RWPE1 (cell line): ENCODE results near the gene FAF2.
"Not testable (repeated sequence)": the region's sequence is repeated elsewhere in the genome, so short reads cannot be mapped to it uniquely, and the experiment has no call there.

ENCODE experiments used
- CTCF ChIA-PET: fragments of 350-600 bp; sonication (Branson Sonifier 250); formaldehyde crosslinking; extraction: SDS; loops from one replicate; lab custom pipeline; 2021; lab: Yijun Ruan, JAX
- POLR2A ChIA-PET: fragments of 400-600 bp; formaldehyde crosslinking; extraction: SDS; loops from one replicate; lab custom pipeline; 2020; ENCODE audit warnings: antibody characterized with exemption; ENCODE audit not compliant: low non-redundant PET; lab: Yijun Ruan, JAX
- DNase-seq: peaks from one replicate; pipeline ENCODE4 v3.0.0; 2012; ENCODE audit warnings: low spot score
- H3K27ac ChIP-seq: fragments of 450-650 bp; 2 replicates; pipeline ENCODE4 v1.5.1; 2017
- TF ChIP-seq, protein P1 (sequence below): fragments of 450-650 bp; conservative IDR thresholded peaks from 2 replicates; pipeline ENCODE4 v1.5.1; 2017; ENCODE audit warnings: low read depth, mild to moderate bottlenecking

The FAF2 gene

DNA sequence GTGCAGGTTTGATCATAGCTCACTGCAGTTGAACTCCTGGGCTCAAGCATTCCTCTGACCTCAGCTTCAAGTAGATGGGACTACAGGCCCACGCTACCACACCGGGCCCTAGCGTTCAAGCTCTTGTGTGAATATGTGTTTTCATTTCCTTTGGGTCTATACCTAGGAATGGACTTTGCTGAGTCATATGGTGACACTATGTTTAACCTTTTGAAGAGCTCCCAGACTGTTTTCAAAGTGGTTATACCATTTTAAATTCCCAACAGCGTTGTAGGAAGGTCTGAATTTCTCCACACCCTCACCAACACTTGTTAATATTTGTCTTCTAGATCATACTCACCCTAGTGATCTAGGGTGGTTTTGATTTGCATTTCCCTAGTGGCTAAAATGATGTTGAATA lies 33.5 kb downstream of the FAF2 start:
- H3K27ac ChIP-seq = peak overlapping the region; percentile 48
- ChIA-PET POLR2A (no interaction called here), CTCF (no interaction called here)
- DNase-seq = no peak
- TF ChIP-seq, protein P1, sequence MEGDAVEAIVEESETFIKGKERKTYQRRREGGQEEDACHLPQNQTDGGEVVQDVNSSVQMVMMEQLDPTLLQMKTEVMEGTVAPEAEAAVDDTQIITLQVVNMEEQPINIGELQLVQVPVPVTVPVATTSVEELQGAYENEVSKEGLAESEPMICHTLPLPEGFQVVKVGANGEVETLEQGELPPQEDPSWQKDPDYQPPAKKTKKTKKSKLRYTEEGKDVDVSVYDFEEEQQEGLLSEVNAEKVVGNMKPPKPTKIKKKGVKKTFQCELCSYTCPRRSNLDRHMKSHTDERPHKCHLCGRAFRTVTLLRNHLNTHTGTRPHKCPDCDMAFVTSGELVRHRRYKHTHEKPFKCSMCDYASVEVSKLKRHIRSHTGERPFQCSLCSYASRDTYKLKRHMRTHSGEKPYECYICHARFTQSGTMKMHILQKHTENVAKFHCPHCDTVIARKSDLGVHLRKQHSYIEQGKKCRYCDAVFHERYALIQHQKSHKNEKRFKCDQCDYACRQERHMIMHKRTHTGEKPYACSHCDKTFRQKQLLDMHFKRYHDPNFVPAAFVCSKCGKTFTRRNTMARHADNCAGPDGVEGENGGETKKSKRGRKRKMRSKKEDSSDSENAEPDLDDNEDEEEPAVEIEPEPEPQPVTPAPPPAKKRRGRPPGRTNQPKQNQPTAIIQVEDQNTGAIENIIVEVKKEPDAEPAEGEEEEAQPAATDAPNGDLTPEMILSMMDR = no peak

DNA sequence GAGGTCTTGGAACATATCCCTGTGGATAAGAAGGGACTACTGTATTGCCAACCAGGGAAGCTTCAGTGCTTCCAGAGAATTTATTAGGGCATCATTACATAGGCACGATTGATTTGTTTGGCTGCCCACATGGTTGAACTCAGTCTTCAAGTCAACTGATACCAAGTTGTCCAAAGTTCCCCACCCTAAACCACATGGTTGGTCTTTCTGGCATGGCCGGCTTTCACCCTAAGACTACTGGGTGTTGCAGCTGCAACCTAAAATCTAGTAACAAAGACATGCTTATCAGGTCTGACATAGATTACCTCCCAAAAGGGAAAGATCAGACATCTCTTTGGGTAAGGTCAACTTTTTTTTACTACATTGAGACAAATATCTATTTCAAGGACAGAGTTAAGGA lies 37.0 kb downstream of the FAF2 start:
- CTCF ChIA-PET = no interaction called here
- no peak overlapping the region for H3K27ac ChIP-seq
- TF ChIP-seq, protein P1 = no peak
- POLR2A ChIA-PET = no interaction called here
- no peak for DNase-seq

DNA sequence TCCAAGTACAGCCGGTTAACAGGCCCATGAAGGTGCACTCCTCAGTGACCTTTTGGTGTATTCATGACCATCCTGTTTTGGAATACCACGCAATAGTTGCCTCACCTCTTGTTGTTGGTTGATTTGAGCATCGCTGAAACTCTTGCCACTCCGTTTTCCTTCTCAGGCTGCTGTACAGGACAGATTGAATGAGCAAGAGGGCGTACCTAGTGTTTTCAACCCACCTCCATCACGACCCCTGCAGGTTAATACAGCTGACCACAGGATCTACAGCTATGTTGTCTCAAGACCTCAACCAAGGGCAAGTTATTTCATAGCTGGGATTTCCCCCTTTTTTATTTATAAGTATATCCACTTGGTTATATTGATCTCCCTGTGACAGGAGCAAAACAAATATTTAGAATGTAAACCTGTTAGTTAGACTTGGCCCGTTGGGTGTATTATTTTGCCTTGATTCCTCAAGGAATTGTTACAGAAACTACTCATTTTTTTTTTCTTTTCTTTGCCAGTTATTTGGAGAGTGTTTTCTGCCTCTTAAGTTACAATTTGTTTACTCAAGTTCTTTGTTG lies 38.1 kb downstream of the FAF2 start:
- POLR2A ChIA-PET = interaction anchor here (0.5 kb wide), 1 partner anchor 650 kb away, joined by 3 read pairs; no protein-coding TSS in a partner anchor
- CTCF ChIA-PET = interaction anchor here (0.5 to 0.6 kb wide), 2 partner anchors 24 to 49 kb away, joined by 3 read pairs; no protein-coding TSS in a partner anchor
- no peak for DNase-seq
- no peak overlapping the region for H3K27ac ChIP-seq
- TF ChIP-seq, protein P1 = no peak

DNA sequence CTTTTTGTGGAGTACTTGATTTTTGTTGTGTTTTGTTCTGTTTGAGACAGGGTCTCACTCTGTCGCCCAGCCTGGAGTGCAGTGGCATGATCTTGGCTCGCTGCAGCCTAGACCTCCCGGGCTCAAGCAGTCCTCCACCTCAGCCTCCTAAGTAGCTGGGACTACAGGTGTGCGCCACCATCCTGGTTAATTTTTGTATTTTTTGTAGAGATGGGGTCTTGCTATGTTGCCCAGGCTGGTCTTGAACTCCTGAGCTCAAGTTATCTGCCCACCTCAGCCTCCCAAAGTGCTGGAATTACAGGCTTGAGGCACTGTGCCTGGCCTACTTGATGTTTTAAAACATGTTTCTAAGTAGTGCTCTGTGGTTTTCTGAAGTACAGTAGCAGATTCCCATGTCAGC lies 39.0 kb downstream of the FAF2 start:
- CTCF ChIA-PET = interaction anchor here (0.8 kb wide), 1 partner anchor 34 kb away, joined by 5 read pairs; no protein-coding TSS in a partner anchor
- H3K27ac ChIP-seq, POLR2A ChIA-PET, DNase-seq: not testable (repeated sequence)

DNA sequence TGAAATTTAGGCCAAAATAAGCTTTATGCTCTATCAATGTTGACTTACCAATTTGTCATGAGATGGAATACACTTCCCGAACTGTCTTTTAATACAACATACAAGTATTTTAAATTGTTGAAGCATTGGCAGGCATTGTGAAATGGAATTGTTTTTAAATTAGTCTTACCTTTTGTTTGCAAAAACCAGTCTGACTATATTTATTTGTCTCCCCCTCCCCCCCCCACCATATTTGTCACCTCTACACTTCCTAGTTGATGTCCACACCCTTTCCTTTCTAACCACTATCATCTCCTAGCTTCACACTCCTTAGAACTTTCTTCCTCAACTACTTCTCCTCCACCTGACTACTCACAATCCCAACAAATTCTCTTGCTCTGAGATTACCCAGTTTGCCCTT lies 40.9 kb downstream of the FAF2 start:
- 0 out of 2 replicates have a peak overlapping the region, but pooled peaks have one; percentile 60 for H3K27ac ChIP-seq
- TF ChIP-seq, protein P1 = no peak
- ChIA-PET POLR2A (interaction anchor here (0.6 kb wide), 1 partner anchor 100 kb away, joined by 7 read pairs; no protein-coding TSS in a partner anchor), CTCF (interaction anchor here (0.6 to 0.7 kb wide), 3 partner anchors 65 to 955 kb away, joined by 3 read pairs; no protein-coding TSS in a partner anchor)
- DNase-seq = peak; percentile 28

DNA sequence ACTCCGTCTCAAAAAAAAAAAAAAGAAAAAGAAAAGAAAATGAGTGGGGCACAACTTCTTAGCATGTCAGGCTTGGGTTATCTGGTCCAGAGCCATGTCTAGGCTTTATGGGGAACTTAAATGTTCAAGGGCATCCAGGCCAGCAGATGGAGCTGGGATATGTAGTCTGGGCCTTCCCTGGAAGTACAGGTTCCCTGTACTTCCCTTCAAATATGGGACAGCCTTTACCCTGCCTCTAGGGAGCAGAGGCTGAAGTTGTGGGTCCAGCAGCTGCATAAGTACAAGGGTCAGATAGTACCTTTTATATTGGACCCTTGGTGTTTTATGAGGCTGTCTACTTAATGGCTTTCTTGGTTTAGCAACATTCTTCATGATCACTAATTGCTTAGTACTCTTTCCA lies 42.1 kb downstream of the FAF2 start:
- peak; percentile 36 for DNase-seq
- POLR2A ChIA-PET = no interaction called here
- H3K27ac ChIP-seq = peak overlapping the region; percentile 60
- CTCF ChIA-PET = interaction anchor here (0.7 kb wide), 1 partner anchor 43 kb away, joined by 3 read pairs; the partner anchor contains the start of gene FAF2
- TF ChIP-seq, protein P1 = no peak; the same call in 1 of the 2 replicates

DNA sequence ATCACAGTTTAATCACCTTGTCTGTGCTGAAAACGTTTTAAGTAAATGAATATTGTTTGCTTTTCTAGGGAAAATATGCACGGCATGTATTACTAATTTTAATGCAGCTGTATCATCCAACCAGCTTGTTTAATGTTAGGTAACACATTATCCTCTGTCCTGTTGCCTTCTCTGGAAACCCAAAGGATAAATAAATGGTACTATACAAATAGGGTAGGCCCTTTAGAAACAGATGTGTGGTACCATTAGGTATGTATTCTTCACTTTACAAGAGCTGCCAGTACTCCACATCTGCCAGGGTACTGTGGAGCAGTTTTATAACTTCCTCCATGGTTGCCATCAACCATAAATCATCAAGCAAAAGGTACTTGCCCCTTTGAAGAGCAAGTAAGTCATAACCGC lies 42.9 kb downstream of the FAF2 start:
- TF ChIP-seq, protein P1 = no peak
- H3K27ac ChIP-seq = no peak overlapping the region
- DNase-seq = peak; percentile 76
- ChIA-PET CTCF (no interaction called here), POLR2A (no interaction called here)
